Activated CD4-positive, alpha-beta T cell treated with anti-CD3 and anti-CD28 coated beads, Interleukin-2, amount 50 U/mL, for 16 hours (primary cell): ENCODE results near the gene CCDC120.

ENCODE experiments used
- DNase-seq: peaks from one replicate; pipeline ENCODE4 v3.0.0-alpha.2; 2020

The CCDC120 gene

GRCh38 chrX:49103637-49104036 lies 44.8 kb downstream of the CCDC120 start:
- DNase-seq: no peak

GRCh38 chrX:49106296-49106695 lies 47.5 kb downstream of the CCDC120 start:
- no peak for DNase-seq

DNA sequence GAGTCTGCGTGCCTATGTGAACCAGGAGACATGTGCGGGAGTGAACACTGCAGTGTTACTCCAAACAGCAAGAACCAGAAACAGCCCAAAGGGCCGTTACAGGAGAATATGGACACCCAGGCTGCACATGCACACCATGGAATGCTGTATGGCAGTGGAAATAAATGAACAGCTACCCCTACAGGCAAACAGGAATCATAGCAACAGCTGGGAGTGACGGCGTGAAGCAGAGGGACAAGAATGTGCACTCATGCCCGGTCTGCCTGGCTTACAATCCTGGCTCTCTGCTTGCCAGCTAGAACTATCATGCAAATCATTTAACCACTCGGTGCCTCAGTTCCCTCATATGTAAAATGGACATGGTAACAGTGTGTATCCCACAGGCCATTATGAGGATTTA lies 48.1 kb downstream of the CCDC120 start:
- peak; percentile 20 for DNase-seq

DNA sequence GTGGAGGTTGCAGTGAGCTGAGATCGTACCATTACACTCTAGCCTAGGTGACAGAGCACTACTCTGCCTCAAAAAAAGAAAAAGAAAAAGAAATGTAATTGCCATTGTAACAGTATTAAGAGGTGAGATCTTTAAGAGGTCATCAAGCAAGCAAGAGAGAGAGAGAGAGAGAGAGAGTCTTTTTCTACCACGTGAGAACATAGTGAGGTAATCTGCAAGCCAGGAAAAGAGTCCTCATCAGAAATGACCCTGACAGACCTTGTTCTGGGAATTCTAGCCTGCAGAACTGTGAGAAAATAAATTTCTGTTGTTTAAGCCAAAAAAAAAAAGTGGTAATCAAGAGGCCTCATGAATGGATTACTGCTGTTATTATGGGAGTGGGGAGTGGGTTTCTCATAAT lies 49.8 kb downstream of the CCDC120 start:
- no peak for DNase-seq

GRCh38 chrX:49110417-49110816 lies 51.6 kb downstream of the CCDC120 start:
- DNase-seq: no peak

DNA sequence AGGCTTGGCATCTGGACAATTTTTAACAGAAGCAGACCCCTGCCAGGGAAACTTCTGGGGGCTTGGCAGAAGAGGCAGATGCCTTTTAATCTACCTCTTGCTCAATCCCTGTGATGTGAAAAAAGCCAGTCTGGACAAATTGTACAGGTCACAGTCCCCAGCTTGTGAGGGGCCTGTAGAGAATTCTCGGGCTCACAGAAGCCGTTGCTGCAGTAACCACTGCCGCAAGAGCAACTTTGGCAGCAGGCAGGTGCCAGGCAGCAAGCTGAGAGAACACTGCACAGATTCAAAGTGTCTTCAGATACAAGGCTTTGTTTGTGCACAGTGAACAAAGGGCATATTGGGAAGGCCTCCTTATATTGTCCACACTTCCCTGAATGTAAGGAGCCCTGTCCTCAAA lies 53.0 kb downstream of the CCDC120 start:
- DNase-seq: no peak

- DNase-seq: no peak
Measured at GRCh38 chrX:49116076-49116475, 57.3 kb downstream of the CCDC120 start.

- DNase-seq: no peak
Measured at GRCh38 chrX:49116716-49117115, 57.9 kb downstream of the CCDC120 start.

GRCh38 chrX:49117581-49117980 lies 58.8 kb downstream of the CCDC120 start:
- DNase-seq: no peak
